ENCODE measurements around the gene VEPH1.

The VEPH1 gene

GRCh38 chr3:157410945-157411344, 92.3 kb downstream of the VEPH1 start:
- Histone ChIP-seq H3K9me3 (ENCODE audit: control insufficient read depth, insufficient read depth, low read length) (no peaks in the 10 kb centered on the region), H3K27me3 (ENCODE audit: control insufficient read depth, low read length) (no peaks in the 10 kb centered on the region), H3K79me2 (ENCODE audit: control insufficient read depth, low read length) (no peaks in the 10 kb centered on the region), H3K27ac (ENCODE audit: low read depth, low read length) (no peak overlapping the region), H3K9me2 (replicated peaks; ENCODE audit: control insufficient read depth, low read length) (no peaks in the 10 kb centered on the region), H3K4me1 (ENCODE audit: control insufficient read depth, low read length) (no peaks in the 10 kb centered on the region), H3K36me3 (ENCODE audit: control insufficient read depth, low read length) (no peaks in the 10 kb centered on the region), H4K20me1 (ENCODE audit: control insufficient read depth, insufficient read depth, low read depth, low read length) (no peaks in the 10 kb centered on the region), H3K4me2 (ENCODE audit: low read length) (no peak overlapping the region), H3K4me3 (ENCODE audit: low read length) (no peak overlapping the region), H3F3A (ENCODE audit: control insufficient read depth, insufficient read depth) (no peaks in the 10 kb centered on the region)
- TF ChIP-seq CTCF (IDR thresholded peaks at IDR 0.05; ENCODE audit: low read depth, low read length, poor library complexity, severe bottlenecking) (no peak), EZH2phosphoT487 (IDR thresholded peaks at IDR 0.05; ENCODE audit: borderline replicate concordance, low read length) (no peak)

GRCh38 chr3:157409516-157409915, 93.7 kb downstream of the VEPH1 start:
- no peak overlapping the region for H3K4me3 ChIP-seq (ENCODE audit: low read length)
- H3F3A ChIP-seq (ENCODE audit: control insufficient read depth, insufficient read depth), result no peaks in the 10 kb centered on the region
- no peaks in the 10 kb centered on the region for H3K9me2 ChIP-seq (replicated peaks; ENCODE audit: control insufficient read depth, low read length)
- no peaks in the 10 kb centered on the region for H3K27me3 ChIP-seq (ENCODE audit: control insufficient read depth, low read length)
- TF ChIP-seq EZH2phosphoT487 (IDR thresholded peaks at IDR 0.05; ENCODE audit: borderline replicate concordance, low read length), result no peak
- H3K9me3 ChIP-seq (ENCODE audit: control insufficient read depth, insufficient read depth, low read length), result no peaks in the 10 kb centered on the region
- H3K36me3 ChIP-seq (ENCODE audit: control insufficient read depth, low read length), result no peaks in the 10 kb centered on the region
- H3K4me1 ChIP-seq (ENCODE audit: control insufficient read depth, low read length), result no peaks in the 10 kb centered on the region
- no peaks in the 10 kb centered on the region for H4K20me1 ChIP-seq (ENCODE audit: control insufficient read depth, insufficient read depth, low read depth, low read length)
- no peaks in the 10 kb centered on the region for H3K79me2 ChIP-seq (ENCODE audit: control insufficient read depth, low read length)
- no peak overlapping the region for H3K27ac ChIP-seq (ENCODE audit: low read depth, low read length)
- H3K4me2 ChIP-seq (ENCODE audit: low read length), result no peak overlapping the region

- no peak for TF ChIP-seq EZH2phosphoT487 (IDR thresholded peaks at IDR 0.05; ENCODE audit: borderline replicate concordance, low read length)
- no peak for TF ChIP-seq CTCF (IDR thresholded peaks at IDR 0.05; ENCODE audit: low read depth, low read length, poor library complexity, severe bottlenecking)
- H3K4me2 ChIP-seq (ENCODE audit: low read length), result no peak overlapping the region
These were observed 94.6 kb downstream of the VEPH1 start for GRCh38 chr3:157408499-157409149.

GRCh38 chr3:157407769-157408168, 95.4 kb downstream of the VEPH1 start:
- H3K4me3 ChIP-seq (ENCODE audit: low read length), result no peak overlapping the region
- no peaks in the 10 kb centered on the region for H3F3A ChIP-seq (ENCODE audit: control insufficient read depth, insufficient read depth)
- H3K79me2 ChIP-seq (ENCODE audit: control insufficient read depth, low read length), result no peaks in the 10 kb centered on the region
- H4K20me1 ChIP-seq (ENCODE audit: control insufficient read depth, insufficient read depth, low read depth, low read length), result no peaks in the 10 kb centered on the region
- H3K4me1 ChIP-seq (ENCODE audit: control insufficient read depth, low read length), result no peaks in the 10 kb centered on the region
- H3K9me2 ChIP-seq (replicated peaks; ENCODE audit: control insufficient read depth, low read length), result no peaks in the 10 kb centered on the region
- no peaks in the 10 kb centered on the region for H3K9me3 ChIP-seq (ENCODE audit: control insufficient read depth, insufficient read depth, low read length)
- no peaks in the 10 kb centered on the region for H3K27me3 ChIP-seq (ENCODE audit: control insufficient read depth, low read length)
- TF ChIP-seq CTCF (IDR thresholded peaks at IDR 0.05; ENCODE audit: low read depth, low read length, poor library complexity, severe bottlenecking), result no peak
- no peak overlapping the region for H3K27ac ChIP-seq (ENCODE audit: low read depth, low read length)
- H3K4me2 ChIP-seq (ENCODE audit: low read length), result no peak overlapping the region
- no peaks in the 10 kb centered on the region for H3K36me3 ChIP-seq (ENCODE audit: control insufficient read depth, low read length)

More at GRCh38 chr3:157408499-157409149, 94.6 kb downstream of the VEPH1 start:
- Histone ChIP-seq H3K27ac (ENCODE audit: low read depth, low read length) (no peak overlapping the region), H4K20me1 (ENCODE audit: control insufficient read depth, insufficient read depth, low read depth, low read length) (no peaks in the 10 kb centered on the region), H3K4me3 (ENCODE audit: low read length) (no peak overlapping the region), H3K9me2 (replicated peaks; ENCODE audit: control insufficient read depth, low read length) (no peaks in the 10 kb centered on the region), H3K9me3 (ENCODE audit: control insufficient read depth, insufficient read depth, low read length) (no peaks in the 10 kb centered on the region), H3K79me2 (ENCODE audit: control insufficient read depth, low read length) (no peaks in the 10 kb centered on the region), H3K36me3 (ENCODE audit: control insufficient read depth, low read length) (no peaks in the 10 kb centered on the region), H3K27me3 (ENCODE audit: control insufficient read depth, low read length) (no peaks in the 10 kb centered on the region), H3F3A (ENCODE audit: control insufficient read depth, insufficient read depth) (no peaks in the 10 kb centered on the region), H3K4me1 (ENCODE audit: control insufficient read depth, low read length) (no peaks in the 10 kb centered on the region)

All from DOHH2 (cell line).